Measurements from ENCODE around the gene NOLC1. TPM values are rescaled to one million over a fixed set of nuclear protein-coding genes. Genes with fewer than 3 reads are reported as not detected.

Gene NOLC1
- total and polyA plus RNA-seq, 10 of the 15 experiments (the other 5 are each of a cell fraction or from before 2014, with no cell fraction given), result 91.7 to 244 (median 128) TPM

DNA sequence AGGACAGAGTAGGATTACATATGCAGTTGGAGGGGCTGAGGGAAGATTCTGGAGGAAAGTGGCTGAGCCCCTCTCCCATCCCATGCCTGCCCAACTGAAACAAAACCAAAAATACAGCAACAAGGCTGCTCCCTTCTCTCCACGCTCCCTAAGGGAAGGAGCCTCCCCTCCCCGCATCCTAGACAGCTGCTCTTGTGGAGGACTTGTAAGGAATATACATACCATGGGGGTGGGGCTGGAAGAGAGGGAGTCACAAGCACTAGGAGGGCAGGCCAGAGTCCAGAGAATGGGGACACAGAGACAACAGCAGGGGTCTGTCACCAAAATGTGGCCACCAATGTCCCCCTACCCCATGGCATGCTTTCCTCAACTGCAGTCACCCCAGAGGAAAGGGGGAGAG is 45.2 kb upstream of the NOLC1 start (continued):
- no peak for TF ChIP-seq ZBTB11 (CRISPR knock-in tag; IDR thresholded peaks at IDR 0.05)
- TF ChIP-seq NR2C1 (IDR thresholded peaks at IDR 0.05), result no peak
- no peak for TF ChIP-seq RBBP5 (conservative IDR thresholded peaks at IDR 0.05)
- TF ChIP-seq RELA (IDR thresholded peaks at IDR 0.05; ENCODE audit: borderline replicate concordance, partially characterized antibody), result no peak
- TF ChIP-seq CEBPZ (IDR thresholded peaks at IDR 0.05; ENCODE audit: low read depth, low read length), result no peak
